Measurements from ENCODE around the gene DAGLB. TPM values are rescaled to one million over a fixed set of nuclear protein-coding genes. Genes with fewer than 3 reads are reported as not detected.

DAGLB gene
- total and polyA plus RNA-seq, 2 of the 8 experiments (the other 6 are each of a cell fraction or from before 2014, with no cell fraction given), result 27.0 to 39.6 TPM

DNA sequence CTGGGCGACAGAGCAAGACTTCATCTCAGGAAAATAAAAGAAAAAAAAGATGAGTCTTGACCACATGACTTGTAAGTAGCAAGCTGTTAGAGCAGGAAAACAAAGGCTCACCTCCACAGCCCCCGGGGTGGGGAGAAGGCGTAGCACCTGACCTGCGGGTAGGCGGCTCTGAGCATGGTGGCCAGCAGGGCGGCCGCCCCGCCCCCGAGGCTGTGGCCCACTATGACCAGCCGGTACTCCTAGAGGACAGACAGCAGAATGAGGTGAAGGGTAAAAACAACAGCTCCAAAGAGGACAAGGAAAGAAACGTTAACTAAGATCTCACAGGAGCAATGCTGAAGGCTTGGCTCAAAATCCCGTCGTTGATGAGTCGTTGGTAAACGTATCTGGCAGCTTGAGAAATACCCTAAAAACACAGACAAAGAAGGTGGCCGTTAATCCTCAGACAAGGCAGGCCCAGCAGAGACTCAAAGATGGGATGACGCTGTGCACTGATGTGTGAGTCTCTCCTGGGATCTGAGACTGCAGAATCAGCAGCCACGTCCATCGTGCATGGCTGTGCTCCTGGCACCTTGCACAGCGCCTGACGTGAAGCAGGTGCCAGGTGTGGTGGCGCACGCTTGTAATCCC lies 31.1 kb downstream of the DAGLB start (continued):
- no peak for TF ChIP-seq RBBP5 (IDR thresholded peaks at IDR 0.05; ENCODE audit: borderline replicate concordance, low read depth, low read length)
- no peak for TF ChIP-seq SRF (IDR thresholded peaks at IDR 0.05; ENCODE audit: low read depth, low read length)
- TF ChIP-seq POLR2AphosphoS5 (IDR thresholded peaks at IDR 0.05; ENCODE audit: low read depth, low read length), result 0 out of 2 replicates have a peak, but pooled peaks have one; percentile 25
- TF ChIP-seq GABPA (IDR thresholded peaks at IDR 0.05; ENCODE audit: borderline replicate concordance, insufficient read depth, low read length), result no peak
- TF ChIP-seq EGR1 (IDR thresholded peaks at IDR 0.05; ENCODE audit: borderline replicate concordance, low read depth, low read length), result no peak
- TF ChIP-seq SIX5 (IDR thresholded peaks at IDR 0.05; ENCODE audit: low read depth, low read length), result no peak
- no peak; the same call in 1 of the 2 replicates for TF ChIP-seq MAX (IDR thresholded peaks at IDR 0.05)
- TF ChIP-seq, protein P1, sequence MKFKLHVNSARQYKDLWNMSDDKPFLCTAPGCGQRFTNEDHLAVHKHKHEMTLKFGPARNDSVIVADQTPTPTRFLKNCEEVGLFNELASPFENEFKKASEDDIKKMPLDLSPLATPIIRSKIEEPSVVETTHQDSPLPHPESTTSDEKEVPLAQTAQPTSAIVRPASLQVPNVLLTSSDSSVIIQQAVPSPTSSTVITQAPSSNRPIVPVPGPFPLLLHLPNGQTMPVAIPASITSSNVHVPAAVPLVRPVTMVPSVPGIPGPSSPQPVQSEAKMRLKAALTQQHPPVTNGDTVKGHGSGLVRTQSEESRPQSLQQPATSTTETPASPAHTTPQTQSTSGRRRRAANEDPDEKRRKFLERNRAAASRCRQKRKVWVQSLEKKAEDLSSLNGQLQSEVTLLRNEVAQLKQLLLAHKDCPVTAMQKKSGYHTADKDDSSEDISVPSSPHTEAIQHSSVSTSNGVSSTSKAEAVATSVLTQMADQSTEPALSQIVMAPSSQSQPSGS (IDR thresholded peaks at IDR 0.05; ENCODE audit: low read length), result no peak
- TF ChIP-seq SAP30 (IDR thresholded peaks at IDR 0.05; ENCODE audit: insufficient read depth, insufficient replicate concordance, low read length), result no peak
- no peak for TF ChIP-seq KDM5A (IDR thresholded peaks at IDR 0.05; ENCODE audit: low read length)
- TF ChIP-seq CHD1 (IDR thresholded peaks at IDR 0.05; ENCODE audit: low read depth, low read length), result no peak
- peak; percentile 21 to 24; a peak in 2 of 4 replicates for TF ChIP-seq RAD21 (IDR thresholded peaks at IDR 0.05 in 1 of 2, conservative IDR thresholded peaks at IDR 0.05 in 1 of 2; ENCODE audit: low read depth in 2 of 2, low read length in 2 of 2)
- no peak for TF ChIP-seq MAFK (IDR thresholded peaks at IDR 0.05; ENCODE audit: low read depth, low read length)
- TF ChIP-seq CBX5 (IDR thresholded peaks at IDR 0.05; ENCODE audit: low read depth, low read length), result no peak
- TF ChIP-seq, protein P2, sequence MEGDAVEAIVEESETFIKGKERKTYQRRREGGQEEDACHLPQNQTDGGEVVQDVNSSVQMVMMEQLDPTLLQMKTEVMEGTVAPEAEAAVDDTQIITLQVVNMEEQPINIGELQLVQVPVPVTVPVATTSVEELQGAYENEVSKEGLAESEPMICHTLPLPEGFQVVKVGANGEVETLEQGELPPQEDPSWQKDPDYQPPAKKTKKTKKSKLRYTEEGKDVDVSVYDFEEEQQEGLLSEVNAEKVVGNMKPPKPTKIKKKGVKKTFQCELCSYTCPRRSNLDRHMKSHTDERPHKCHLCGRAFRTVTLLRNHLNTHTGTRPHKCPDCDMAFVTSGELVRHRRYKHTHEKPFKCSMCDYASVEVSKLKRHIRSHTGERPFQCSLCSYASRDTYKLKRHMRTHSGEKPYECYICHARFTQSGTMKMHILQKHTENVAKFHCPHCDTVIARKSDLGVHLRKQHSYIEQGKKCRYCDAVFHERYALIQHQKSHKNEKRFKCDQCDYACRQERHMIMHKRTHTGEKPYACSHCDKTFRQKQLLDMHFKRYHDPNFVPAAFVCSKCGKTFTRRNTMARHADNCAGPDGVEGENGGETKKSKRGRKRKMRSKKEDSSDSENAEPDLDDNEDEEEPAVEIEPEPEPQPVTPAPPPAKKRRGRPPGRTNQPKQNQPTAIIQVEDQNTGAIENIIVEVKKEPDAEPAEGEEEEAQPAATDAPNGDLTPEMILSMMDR (IDR thresholded peaks at IDR 0.05; ENCODE audit: control extremely low read depth in 1 of 3, insufficient read depth in 1 of 3, low read depth in 1 of 3, low read length in 3 of 3), result peak; percentile 36 to 59 (median 46)
- no peak for TF ChIP-seq CTBP2 (IDR thresholded peaks at IDR 0.05; ENCODE audit: borderline replicate concordance, insufficient read depth, insufficient read length, low read length)
- no peak for TF ChIP-seq KDM4A (IDR thresholded peaks at IDR 0.05; ENCODE audit: low read depth, low read length, severe bottlenecking)
